ENCODE results near the gene PHAF1. TPM values are rescaled to one million over a fixed set of nuclear protein-coding genes. Genes with fewer than 3 reads are reported as not detected.

PHAF1 gene
- total RNA-seq, 1 donor from 2014 or later: 12.1 TPM

- ATAC-seq: peak; percentile 91
These were observed 74.1 kb downstream of the PHAF1 start, which contains the start of gene MATCAP1 for GRCh38 chr16:67183627-67184452. MATCAP1 (minus strand) TSS chr16:67183963; CDS start chr16:67180610, 3,353 bp downstream.

- ATAC-seq: peak; percentile 3
These were observed 74.8 kb downstream of the PHAF1 start for GRCh38 chr16:67184453-67184994.

GRCh38 chr16:67184995-67185650 lies 75.4 kb downstream of the PHAF1 start:
- peak; percentile 36 for ATAC-seq

GRCh38 chr16:67185651-67186134 lies 76.0 kb downstream of the PHAF1 start:
- no peak for ATAC-seq

GRCh38 chr16:67186550-67186950 lies 76.8 kb downstream of the PHAF1 start:
- ATAC-seq: no peak

GRCh38 chr16:67187175-67187890 lies 77.6 kb downstream of the PHAF1 start:
- no peak for ATAC-seq

GRCh38 chr16:67188323-67188722 lies 78.6 kb downstream of the PHAF1 start:
- ATAC-seq: no peak

- ATAC-seq: no peak
These were observed 79.1 kb downstream of the PHAF1 start for GRCh38 chr16:67188798-67189197.

- no peak for ATAC-seq
These were observed 80.3 kb downstream of the PHAF1 start, which contains the start of gene EXOC3L1 for GRCh38 chr16:67190041-67190440. EXOC3L1 (minus strand) TSS chr16:67190136; CDS start chr16:67189676, 460 bp downstream.

GRCh38 chr16:67190448-67191399 lies 81.0 kb downstream of the PHAF1 start:
- ATAC-seq: no peak

GRCh38 chr16:67191411-67191994 lies 81.8 kb downstream of the PHAF1 start:
- ATAC-seq: no peak

- peak; percentile 91 for ATAC-seq
These were observed 82.4 kb downstream of the PHAF1 start, which contains the start of gene E2F4 for GRCh38 chr16:67191995-67192681. E2F4 (plus strand) TSS chr16:67192155; CDS start chr16:67192228, 73 bp downstream.

GRCh38 chr16:67192781-67193361 lies 83.1 kb downstream of the PHAF1 start:
- peak; percentile 2 for ATAC-seq

GRCh38 chr16:67193536-67193935 lies 83.8 kb downstream of the PHAF1 start:
- ATAC-seq: no peak

GRCh38 chr16:67194260-67194659 lies 84.5 kb downstream of the PHAF1 start:
- ATAC-seq: no peak

- no peak for ATAC-seq
These were observed 85.9 kb downstream of the PHAF1 start for GRCh38 chr16:67195676-67196075.

GRCh38 chr16:67196881-67197280 lies 87.1 kb downstream of the PHAF1 start:
- ATAC-seq: no peak

GRCh38 chr16:67197704-67198103 lies 88.0 kb downstream of the PHAF1 start:
- ATAC-seq: no peak
